HS-27A (cell line): ENCODE data around the gene GLTPD2.
"Not testable (repeated sequence)": the region's sequence is repeated elsewhere in the genome, so short reads cannot be mapped to it uniquely, and the experiment has no call there.

ENCODE experiments used
- DNase-seq: peaks from one replicate; pipeline ENCODE4 v3.0.0-alpha.2; 2012; ENCODE audit warnings: low read depth, missing footprints

GLTPD2 gene

DNA sequence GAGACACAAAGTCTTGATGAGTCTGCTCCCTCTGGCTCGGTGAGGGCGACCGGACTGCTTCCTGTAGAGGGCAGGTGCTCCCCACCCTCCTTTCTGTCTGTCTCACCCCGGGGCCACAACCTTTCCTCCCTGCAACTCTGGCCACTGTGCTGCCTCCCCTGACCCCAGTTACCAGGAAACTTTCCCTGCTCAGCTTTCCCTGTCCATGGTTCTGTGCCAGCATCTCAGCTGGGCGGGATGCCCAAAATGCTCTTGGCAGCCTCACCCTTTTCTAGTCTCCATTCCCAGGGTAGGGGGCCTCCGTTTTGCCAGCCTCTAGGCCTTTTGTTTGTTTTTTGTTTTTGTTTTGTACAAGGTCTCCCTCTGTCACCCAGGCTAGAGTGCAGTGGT is 19.6 kb downstream of the GLTPD2 start:
- DNase-seq: no peak

DNA sequence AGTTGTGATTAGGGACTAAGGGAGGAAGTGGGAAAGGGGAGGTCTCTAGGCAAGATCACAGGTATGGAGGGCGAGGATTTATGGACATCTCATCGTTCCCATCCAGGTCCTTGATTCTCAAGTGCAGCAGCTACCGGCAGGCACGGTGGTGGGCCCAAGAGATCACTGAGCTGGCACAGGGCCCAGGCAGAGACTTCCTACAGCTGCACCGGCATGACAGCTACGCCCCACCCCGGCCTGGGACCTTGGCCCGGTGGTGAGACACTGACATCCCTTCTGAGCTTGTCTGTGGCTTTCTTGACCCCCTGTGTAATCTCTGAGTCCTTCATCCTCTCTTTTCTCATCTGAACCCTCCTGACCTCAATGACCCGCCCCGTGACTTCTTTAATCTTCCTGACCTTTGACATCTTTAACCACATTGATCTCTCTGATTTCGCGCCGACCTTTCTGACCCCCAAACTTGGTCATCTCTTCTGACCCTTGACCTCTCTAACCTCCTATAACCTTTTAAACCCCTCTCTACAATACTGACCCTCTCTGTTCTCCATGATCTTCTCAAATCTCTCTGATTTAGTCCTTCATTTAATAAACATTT is 22.0 kb downstream of the GLTPD2 start:
- DNase-seq: no peak

GRCh38 chr17:4811471-4811870 is 22.7 kb downstream of the GLTPD2 start:
- DNase-seq: no peak

- no peak for DNase-seq
Measured at GRCh38 chr17:4812690-4813089, 23.9 kb downstream of the GLTPD2 start.

- DNase-seq: no peak
Measured at GRCh38 chr17:4815043-4815675, 26.4 kb downstream of the GLTPD2 start.

GRCh38 chr17:4816826-4817225 is 28.1 kb downstream of the GLTPD2 start:
- DNase-seq: no peak

DNA sequence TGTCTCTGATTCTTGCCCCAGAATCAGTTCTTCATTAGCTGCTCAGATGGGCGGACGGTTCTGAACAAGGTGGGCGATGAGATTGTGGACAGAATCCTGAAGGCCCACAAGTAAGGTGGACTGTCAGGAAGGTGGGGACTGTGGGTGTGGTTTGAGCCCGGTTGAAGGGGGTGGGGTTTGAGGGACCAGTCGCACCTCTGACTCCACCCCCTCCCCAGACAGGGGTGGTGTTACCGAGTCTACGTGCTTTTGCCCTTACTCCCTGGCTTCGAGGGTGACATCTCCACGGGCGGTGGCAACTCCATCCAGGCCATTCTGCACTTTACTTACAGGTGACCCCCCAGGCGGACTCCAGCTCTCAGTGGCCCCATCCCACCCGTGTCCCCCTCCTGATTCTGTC is 29.5 kb downstream of the GLTPD2 start:
- DNase-seq: no peak

- no peak for DNase-seq
Measured at GRCh38 chr17:4822835-4823234, 34.1 kb downstream of the GLTPD2 start.

GRCh38 chr17:4823373-4824089 is 34.8 kb downstream of the GLTPD2 start:
- DNase-seq: no peak

GRCh38 chr17:4827399-4827798 is 38.6 kb downstream of the GLTPD2 start:
- DNase-seq: no peak

GRCh38 chr17:4832829-4833177 is 44.0 kb downstream of the GLTPD2 start:
- DNase-seq: not testable (repeated sequence)

DNA sequence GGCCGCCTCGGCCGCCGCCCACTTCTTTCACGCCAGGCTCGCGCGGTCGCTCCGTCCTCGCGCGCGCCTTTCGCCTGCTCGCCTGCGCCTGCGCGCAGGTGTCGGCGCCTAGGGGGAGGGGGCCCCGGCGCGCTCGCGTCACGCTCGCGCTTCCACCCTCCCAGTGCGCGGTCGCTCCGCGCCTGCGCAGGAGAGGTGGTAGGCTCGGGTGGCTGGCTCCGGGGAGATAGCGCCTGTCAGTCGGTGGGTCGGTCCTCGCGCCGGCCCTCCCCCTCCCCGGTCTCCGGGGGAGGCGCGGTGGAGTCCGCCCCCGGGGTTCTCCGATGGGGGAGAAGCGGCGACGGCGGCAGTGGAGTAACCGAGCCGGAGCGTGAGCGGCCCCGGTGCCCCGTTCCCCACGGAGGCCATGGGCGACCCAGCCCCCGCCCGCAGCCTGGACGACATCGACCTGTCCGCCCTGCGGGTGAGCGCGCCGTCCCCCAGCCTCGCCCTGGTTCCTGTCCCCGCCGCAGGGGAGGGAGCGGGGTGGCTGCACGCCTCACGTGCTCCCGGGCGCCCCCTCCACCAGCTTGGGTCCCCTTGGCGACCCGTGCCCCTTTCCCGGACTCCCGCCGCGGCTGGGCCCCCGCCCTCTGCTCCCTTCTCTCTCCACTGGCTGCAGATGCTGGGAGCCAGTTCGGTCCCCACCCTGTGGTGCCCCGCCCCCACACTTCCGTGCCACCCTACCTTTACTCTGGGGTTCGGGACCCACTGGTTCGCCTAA is 44.6 kb downstream of the GLTPD2 start, which contains the start of gene MINK1:
MINK1 (plus strand) TSS at position 163 of the 763 bp plus-strand sequence; CDS start at position 407, 244 bp downstream.
- DNase-seq: peak; percentile 43

DNA sequence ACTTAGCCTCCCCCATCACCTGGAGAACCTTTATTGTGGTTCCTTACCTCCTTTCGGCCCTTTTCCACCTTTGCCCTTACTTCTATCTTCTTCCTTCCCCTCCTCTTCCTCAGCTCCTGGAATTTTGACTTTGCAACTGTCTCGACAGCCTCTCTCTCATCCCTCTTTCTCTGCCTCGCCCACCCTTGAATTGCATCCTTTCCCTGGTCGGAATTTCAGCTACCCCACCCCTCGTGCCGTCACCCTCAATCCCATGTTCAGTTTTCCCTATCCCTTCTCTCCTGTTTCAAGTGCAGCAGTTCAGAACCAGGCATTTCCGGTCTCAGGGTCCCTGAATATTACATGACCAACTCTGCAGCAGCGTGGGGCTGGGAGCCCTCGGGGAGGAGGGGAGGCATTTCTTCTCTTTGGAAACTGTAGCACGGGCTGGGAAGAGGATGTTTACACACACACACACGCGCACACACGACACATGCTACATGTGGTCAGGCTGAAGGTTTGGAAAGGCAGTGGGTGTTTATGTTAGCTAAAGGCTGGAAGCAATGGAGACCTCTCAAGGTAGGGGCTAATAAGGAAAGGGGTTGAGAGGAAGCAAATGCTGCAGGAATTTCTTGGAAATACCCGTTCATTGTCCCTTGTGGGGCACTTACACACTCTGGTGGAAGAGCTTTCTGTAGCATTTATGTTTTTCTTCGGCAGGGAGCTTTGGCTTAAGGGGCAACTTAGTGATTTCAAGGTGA is 45.3 kb downstream of the GLTPD2 start:
- no peak for DNase-seq

DNA sequence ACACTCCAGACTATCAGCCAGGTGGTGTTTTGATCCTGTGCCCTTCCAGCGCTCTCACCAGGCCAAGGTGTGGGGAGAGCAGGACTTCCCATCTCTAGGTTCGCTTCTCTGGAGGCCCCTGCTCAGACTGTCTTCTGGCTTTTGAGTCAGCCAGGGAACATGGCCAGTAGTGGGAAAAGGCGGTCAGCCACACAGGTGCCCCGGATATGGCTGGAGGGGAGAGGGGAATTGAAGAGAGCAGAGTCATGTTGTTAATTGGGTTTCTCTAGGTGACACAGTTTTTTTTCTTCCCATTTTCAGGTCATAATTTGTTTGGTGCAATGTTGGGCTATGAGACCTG is 45.9 kb downstream of the GLTPD2 start:
- no peak for DNase-seq

DNA sequence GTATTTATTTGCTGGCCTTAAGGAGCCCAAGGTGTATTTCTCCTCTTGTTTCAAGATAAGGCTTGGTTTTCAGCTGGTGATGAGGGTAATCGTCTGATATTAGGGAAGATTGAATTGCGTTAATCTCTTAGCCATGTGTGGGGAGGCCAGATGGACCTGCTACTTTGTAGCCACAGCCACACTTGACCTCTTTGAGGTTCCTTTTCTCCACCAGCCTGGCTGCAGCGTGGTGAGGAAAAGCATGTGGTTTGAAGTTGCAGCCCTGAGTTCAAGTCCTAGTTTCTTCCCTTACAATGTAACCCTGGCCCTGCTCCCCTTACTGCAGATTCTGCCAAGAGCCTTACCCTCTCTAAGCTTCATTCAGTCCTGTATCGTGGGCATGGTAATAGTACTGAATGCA is 47.5 kb downstream of the GLTPD2 start:
- DNase-seq: no peak

DNA sequence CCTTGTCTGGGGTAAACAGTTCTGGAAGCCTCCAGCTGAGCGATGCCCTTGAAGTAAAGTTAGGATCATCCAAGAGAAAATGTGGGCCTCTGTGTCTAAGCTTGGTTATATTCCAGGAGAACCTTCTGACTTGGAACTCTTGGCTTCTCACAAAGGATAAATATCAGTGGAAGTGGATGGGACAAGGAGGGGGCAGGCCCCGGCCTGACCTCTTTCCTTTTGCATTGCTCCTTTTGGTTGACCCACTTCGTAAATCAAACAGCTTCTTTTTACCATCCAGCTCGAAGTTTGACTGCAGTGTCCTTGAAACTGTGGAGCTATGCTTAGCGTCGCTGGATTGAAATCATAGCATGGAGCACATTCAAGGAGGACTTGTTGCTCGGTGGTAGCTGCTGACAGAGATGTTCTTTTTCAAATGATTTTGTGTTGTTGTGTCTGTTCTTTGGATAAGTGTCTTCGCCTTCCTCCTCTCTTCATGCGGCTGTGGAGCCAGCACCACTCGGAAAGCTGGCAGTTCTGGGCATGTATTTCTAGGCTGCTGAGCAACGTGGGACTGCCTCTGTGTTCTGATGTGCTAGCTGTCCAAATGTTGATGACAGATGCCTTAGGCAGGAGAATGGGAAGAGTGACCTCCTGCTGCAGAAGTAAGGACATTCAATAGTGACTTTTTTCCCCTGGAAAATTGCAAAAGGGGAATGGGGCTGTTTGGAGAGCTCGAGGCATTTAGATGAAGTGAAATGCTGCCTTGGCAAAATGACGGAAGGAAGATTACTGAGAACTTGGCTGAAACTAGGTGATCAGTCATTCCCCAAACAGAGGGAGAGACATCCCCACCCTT is 48.9 kb downstream of the GLTPD2 start:
- DNase-seq: no peak

GRCh38 chr17:4838309-4838785 is 49.6 kb downstream of the GLTPD2 start:
- no peak for DNase-seq

DNA sequence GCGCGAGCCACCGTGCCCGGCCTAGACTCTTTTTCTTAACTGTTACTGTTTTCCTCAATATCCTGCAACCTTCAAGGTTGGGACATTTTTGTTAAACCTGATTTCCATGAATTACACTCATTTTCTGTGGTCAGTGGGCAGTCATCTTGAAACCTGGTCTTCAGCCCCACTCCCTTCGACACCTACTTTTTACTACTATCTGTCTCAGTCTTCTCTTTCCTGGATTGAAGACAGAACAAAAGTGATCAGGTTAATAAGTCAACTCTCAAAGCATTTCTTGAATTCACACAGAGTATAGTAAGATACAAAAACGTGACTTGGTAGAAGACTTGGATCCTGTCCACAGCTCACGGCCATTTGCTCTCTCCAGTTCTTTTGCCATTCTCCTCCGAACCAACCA is 50.5 kb downstream of the GLTPD2 start:
- no peak for DNase-seq
